ENCODE measurements around the gene CREB3. TPM values are rescaled to one million over a fixed set of nuclear protein-coding genes. Genes with fewer than 3 reads are reported as not detected.

CREB3 gene
- total RNA-seq, 1 experiment from 2014 or later: 22.4 TPM

DNA sequence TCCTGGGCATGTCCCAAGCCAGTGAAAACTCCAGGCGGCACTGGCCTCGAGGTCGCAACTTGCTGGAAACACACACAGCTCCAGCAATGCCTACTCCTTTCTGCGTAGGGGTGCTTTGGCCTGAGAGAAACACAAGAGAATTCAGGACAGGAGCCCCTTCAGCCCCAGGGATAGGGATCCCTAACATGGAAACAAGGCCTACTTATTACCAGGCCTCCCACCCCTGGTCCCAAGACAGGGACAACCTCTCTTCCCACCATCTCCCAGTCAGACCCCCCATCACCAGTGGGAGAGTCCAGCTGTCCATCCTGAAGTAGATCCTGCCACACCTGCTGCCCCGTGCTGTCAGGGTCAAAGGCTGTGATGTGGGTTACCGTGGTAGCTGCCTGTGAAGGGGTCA lies 7.8 kb downstream of the CREB3 start:
- peaks cover 2% of the 10 kb centered on the region; the same call in 1 of the 2 replicates for H3K79me2 ChIP-seq (ENCODE audit: low read depth)
- H3K27me3 ChIP-seq (ENCODE audit: insufficient read depth, low read depth): no peaks in the 10 kb centered on the region
- no peaks in the 10 kb centered on the region for H3K9me3 ChIP-seq (ENCODE audit: insufficient read depth, low read depth)
- ChIA-PET CTCF (no interaction called here), POLR2A (ENCODE audit: unreplicated experiment) (no interaction called here)
- intact Hi-C loops (cut with micrococcal nuclease; ENCODE audit: unreplicated experiment): no loop called here
- H3K4me3 ChIP-seq: no peak overlapping the region
- peaks cover 10% of the 10 kb centered on the region; the same call in 1 of the 2 replicates for H3F3A ChIP-seq (ENCODE audit: insufficient read depth, low read depth)
- H3K36me3 ChIP-seq (ENCODE audit: low read depth): peaks cover 7% of the 10 kb centered on the region; the same call in 1 of the 2 replicates
- no peak for DNase-seq
- no peaks in the 10 kb centered on the region for H3K4me1 ChIP-seq (replicated peaks; ENCODE audit: insufficient read depth)
- no peaks in the 10 kb centered on the region for H4K20me1 ChIP-seq (ENCODE audit: insufficient read depth)
- H3K27ac ChIP-seq: no peak overlapping the region
- no peak overlapping the region for H3K4me2 ChIP-seq
- BruUV-seq (replicated peaks): no TSS peak
- TF ChIP-seq, protein P1, sequence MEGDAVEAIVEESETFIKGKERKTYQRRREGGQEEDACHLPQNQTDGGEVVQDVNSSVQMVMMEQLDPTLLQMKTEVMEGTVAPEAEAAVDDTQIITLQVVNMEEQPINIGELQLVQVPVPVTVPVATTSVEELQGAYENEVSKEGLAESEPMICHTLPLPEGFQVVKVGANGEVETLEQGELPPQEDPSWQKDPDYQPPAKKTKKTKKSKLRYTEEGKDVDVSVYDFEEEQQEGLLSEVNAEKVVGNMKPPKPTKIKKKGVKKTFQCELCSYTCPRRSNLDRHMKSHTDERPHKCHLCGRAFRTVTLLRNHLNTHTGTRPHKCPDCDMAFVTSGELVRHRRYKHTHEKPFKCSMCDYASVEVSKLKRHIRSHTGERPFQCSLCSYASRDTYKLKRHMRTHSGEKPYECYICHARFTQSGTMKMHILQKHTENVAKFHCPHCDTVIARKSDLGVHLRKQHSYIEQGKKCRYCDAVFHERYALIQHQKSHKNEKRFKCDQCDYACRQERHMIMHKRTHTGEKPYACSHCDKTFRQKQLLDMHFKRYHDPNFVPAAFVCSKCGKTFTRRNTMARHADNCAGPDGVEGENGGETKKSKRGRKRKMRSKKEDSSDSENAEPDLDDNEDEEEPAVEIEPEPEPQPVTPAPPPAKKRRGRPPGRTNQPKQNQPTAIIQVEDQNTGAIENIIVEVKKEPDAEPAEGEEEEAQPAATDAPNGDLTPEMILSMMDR (conservative IDR thresholded peaks at IDR 0.05): no peak
- TF ChIP-seq EZH2 (IDR thresholded peaks at IDR 0.05; ENCODE audit: low read depth): no peak
- H2AFZ ChIP-seq: no peak overlapping the region
- no peaks in the 10 kb centered on the region for H3K9me2 ChIP-seq (ENCODE audit: insufficient read depth)

DNA sequence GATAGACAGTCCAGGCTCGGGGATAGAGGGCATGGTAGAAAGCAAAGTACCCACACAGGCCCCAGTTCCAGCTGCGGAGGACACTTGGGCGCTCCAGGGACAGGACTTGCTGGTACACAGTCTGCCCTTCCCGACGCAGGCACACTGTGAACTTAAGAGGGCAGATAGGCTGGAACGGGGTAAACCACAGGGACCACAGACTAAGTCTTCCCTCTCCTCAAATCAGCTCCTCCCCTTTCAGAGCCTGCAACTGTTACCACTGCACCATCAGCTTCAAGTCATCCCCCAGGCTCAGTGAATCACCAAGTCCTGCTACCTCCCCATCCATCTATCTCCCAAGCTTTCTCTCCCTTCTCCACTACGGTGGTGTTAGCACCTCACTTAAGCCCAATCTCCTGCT lies 9.3 kb downstream of the CREB3 start:
- intact Hi-C loops (cut with micrococcal nuclease; ENCODE audit: unreplicated experiment): no loop called here
- DNase-seq: no peak
- POLR2A ChIA-PET (ENCODE audit: unreplicated experiment): no interaction called here
- no peak overlapping the region for H3K4me2 ChIP-seq
- H3K79me2 ChIP-seq (ENCODE audit: low read depth): peaks cover 17% of the 10 kb centered on the region
- H3K27ac ChIP-seq: no peak overlapping the region
- CTCF ChIA-PET: interaction anchor here (0.6 kb wide), 1 partner anchor 677 kb away, joined by 3 read pairs; no protein-coding TSS in a partner anchor
- TF ChIP-seq, protein P1 (conservative IDR thresholded peaks at IDR 0.05): no peak
- no peak for TF ChIP-seq EZH2 (IDR thresholded peaks at IDR 0.05; ENCODE audit: low read depth)
- no TSS peak for BruUV-seq (replicated peaks)
- H3K4me3 ChIP-seq: no peak overlapping the region
- H2AFZ ChIP-seq: no peak overlapping the region
- peaks cover 13% of the 10 kb centered on the region for H3K4me1 ChIP-seq (replicated peaks; ENCODE audit: insufficient read depth)
- H4K20me1 ChIP-seq (ENCODE audit: insufficient read depth): peaks cover 9% of the 10 kb centered on the region; the same call in 1 of the 2 replicates
- no peaks in the 10 kb centered on the region for H3K27me3 ChIP-seq (ENCODE audit: insufficient read depth, low read depth)
- no peaks in the 10 kb centered on the region for H3K9me3 ChIP-seq (ENCODE audit: insufficient read depth, low read depth)
- peaks cover 8% of the 10 kb centered on the region; the same call in 1 of the 2 replicates for H3F3A ChIP-seq (ENCODE audit: insufficient read depth, low read depth)
- no peaks in the 10 kb centered on the region; the same call in 1 of the 2 replicates for H3K36me3 ChIP-seq (ENCODE audit: low read depth)
- H3K9me2 ChIP-seq (ENCODE audit: insufficient read depth): no peaks in the 10 kb centered on the region

- POLR2A ChIA-PET (ENCODE audit: unreplicated experiment): no interaction called here
- no peaks in the 10 kb centered on the region; the same call in 1 of the 2 replicates for H3K36me3 ChIP-seq (ENCODE audit: low read depth)
Observed at GRCh38 chr9:35743452-35743851, 11.0 kb downstream of the CREB3 start.

More at GRCh38 chr9:35743452-35743851, 11.0 kb downstream of the CREB3 start:
- Histone ChIP-seq H3F3A (ENCODE audit: insufficient read depth, low read depth) (no peaks in the 10 kb centered on the region), H3K9me2 (ENCODE audit: insufficient read depth) (no peaks in the 10 kb centered on the region), H2AFZ (no peak overlapping the region), H3K4me3 (no peak overlapping the region), H3K27me3 (ENCODE audit: insufficient read depth, low read depth) (no peaks in the 10 kb centered on the region), H3K4me2 (no peak overlapping the region), H4K20me1 (ENCODE audit: insufficient read depth) (peaks cover 13% of the 10 kb centered on the region; the same call in 1 of the 2 replicates), H3K4me1 (replicated peaks; ENCODE audit: insufficient read depth) (peaks cover 23% of the 10 kb centered on the region), H3K27ac (no peak overlapping the region), H3K79me2 (ENCODE audit: low read depth) (peaks cover 35% of the 10 kb centered on the region), H3K9me3 (ENCODE audit: insufficient read depth, low read depth) (no peaks in the 10 kb centered on the region)
- CTCF ChIA-PET: no interaction called here
- TF ChIP-seq EZH2 (IDR thresholded peaks at IDR 0.05; ENCODE audit: low read depth): no peak
- DNase-seq: no peak
- intact Hi-C loops (cut with micrococcal nuclease; ENCODE audit: unreplicated experiment): no loop called here
- no TSS peak for BruUV-seq (replicated peaks)

Data from PC-9 (cell line).